ENCODE measurements around the gene PTP4A2.

- TF ChIP-seq CTCF (IDR thresholded peaks at IDR 0.05) (no peak), ZFX (IDR thresholded peaks at IDR 0.05; ENCODE audit: borderline replicate concordance) (no peak)
Observed at GRCh38 chr1:31897526-31898100, 40.6 kb downstream of the PTP4A2 start.

All from 22Rv1 (cell line).